ENCODE results near the gene CHRDL2. TPM values are rescaled to one million over a fixed set of nuclear protein-coding genes. Genes with fewer than 3 reads are reported as not detected.

Gene CHRDL2
- total RNA-seq, 1 experiment from 2014 or later: 0.39 TPM

DNA sequence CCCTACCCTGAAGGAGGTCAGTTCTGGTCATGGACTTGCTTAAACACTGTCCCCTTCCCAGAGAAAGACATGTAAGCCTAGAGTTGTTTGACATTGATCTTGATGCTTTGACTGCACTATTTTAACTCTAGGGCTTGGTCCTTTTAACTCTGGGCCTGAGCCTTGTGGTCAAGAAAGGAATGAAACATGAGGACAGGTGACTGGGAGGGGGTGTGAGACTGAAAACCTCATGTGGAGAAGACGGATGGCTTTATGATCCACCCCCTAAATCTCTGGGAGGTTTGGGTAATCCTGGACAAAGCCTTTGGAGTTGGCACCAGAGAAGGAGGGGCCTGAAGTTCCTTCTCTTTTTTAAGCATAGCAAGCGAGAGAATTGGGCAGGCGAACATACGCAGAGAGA is 17.5 kb downstream of the CHRDL2 start:
- DNase-seq: no peak
- TF ChIP-seq, protein P1, sequence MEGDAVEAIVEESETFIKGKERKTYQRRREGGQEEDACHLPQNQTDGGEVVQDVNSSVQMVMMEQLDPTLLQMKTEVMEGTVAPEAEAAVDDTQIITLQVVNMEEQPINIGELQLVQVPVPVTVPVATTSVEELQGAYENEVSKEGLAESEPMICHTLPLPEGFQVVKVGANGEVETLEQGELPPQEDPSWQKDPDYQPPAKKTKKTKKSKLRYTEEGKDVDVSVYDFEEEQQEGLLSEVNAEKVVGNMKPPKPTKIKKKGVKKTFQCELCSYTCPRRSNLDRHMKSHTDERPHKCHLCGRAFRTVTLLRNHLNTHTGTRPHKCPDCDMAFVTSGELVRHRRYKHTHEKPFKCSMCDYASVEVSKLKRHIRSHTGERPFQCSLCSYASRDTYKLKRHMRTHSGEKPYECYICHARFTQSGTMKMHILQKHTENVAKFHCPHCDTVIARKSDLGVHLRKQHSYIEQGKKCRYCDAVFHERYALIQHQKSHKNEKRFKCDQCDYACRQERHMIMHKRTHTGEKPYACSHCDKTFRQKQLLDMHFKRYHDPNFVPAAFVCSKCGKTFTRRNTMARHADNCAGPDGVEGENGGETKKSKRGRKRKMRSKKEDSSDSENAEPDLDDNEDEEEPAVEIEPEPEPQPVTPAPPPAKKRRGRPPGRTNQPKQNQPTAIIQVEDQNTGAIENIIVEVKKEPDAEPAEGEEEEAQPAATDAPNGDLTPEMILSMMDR (conservative IDR thresholded peaks at IDR 0.05): no peak
- peaks cover 8% of the 10 kb centered on the region for H3K27me3 Mint-ChIP-seq (ENCODE audit: low read depth)

More for the DNA sequence above, 17.5 kb downstream of the CHRDL2 start:
- H3K4me2 ChIP-seq (ENCODE audit: insufficient read depth, insufficient read length, low read length): no peak overlapping the region
- no peak overlapping the region for H4K5ac ChIP-seq (ENCODE audit: insufficient read length, low read depth, low read length)
- H4K91ac ChIP-seq (ENCODE audit: insufficient read length, low read depth, low read length): no peak overlapping the region
- no peak overlapping the region for H2BK20ac ChIP-seq (ENCODE audit: low read depth, low read length, poor library complexity, severe bottlenecking)
- no peak overlapping the region for H2BK12ac ChIP-seq (ENCODE audit: insufficient read length, low read depth, low read length)
- H3K56ac ChIP-seq (ENCODE audit: insufficient read length, low read depth, low read length): no peak overlapping the region
- H4K20me1 ChIP-seq (ENCODE audit: control insufficient read depth, insufficient read depth, insufficient read length): no peaks in the 10 kb centered on the region
- no peak overlapping the region for H2BK5ac ChIP-seq (ENCODE audit: insufficient read length, low read length)
- H4K8ac ChIP-seq (replicated peaks; ENCODE audit: insufficient read length, low read depth, low read length): no peak overlapping the region
- no peak overlapping the region for H2AFZ ChIP-seq (ENCODE audit: low read length)
- H3K23me2 ChIP-seq (ENCODE audit: insufficient read length, low read depth, low read length, poor library complexity, severe bottlenecking): no peaks in the 10 kb centered on the region
- H3K4me3 Mint-ChIP-seq: no peak overlapping the region
- H3K79me1 ChIP-seq (ENCODE audit: insufficient read depth, low read depth, low read length, poor library complexity, severe bottlenecking): no peaks in the 10 kb centered on the region
- H3K14ac ChIP-seq (ENCODE audit: insufficient read depth, low read length): no peak overlapping the region
- H2AK5ac ChIP-seq (ENCODE audit: insufficient read length, low read length): no peak overlapping the region
- H3K9ac ChIP-seq (ENCODE audit: extremely low read depth, insufficient read length, low read length): no peak overlapping the region
- H3K27ac ChIP-seq (ENCODE audit: insufficient read length, low read depth, low read length): no peak overlapping the region
- H3K36me3 Mint-ChIP-seq (ENCODE audit: insufficient read depth in 1 of 3, low read depth in 3 of 3): no peaks in the 10 kb centered on the region
- H3K27ac Mint-ChIP-seq: no peak overlapping the region
- no peaks in the 10 kb centered on the region for H3K79me2 ChIP-seq (ENCODE audit: insufficient read depth, low read length)
- H3K9me3 Mint-ChIP-seq: no peaks in the 10 kb centered on the region
- no peak overlapping the region for H2BK120ac ChIP-seq (ENCODE audit: low read depth, low read length, poor library complexity, severe bottlenecking)
- H3K4ac ChIP-seq (ENCODE audit: low read depth, low read length): no peak overlapping the region
- H3K18ac ChIP-seq (ENCODE audit: insufficient read length, low read depth, low read length): no peak overlapping the region
- H3K9me3 ChIP-seq (ENCODE audit: control insufficient read depth, low read depth, low read length): no peaks in the 10 kb centered on the region
- H2BK15ac ChIP-seq (ENCODE audit: low read depth, low read length): no peak overlapping the region
- no peaks in the 10 kb centered on the region for H3K4me1 ChIP-seq (ENCODE audit: insufficient read depth, low read length)
- peaks cover 11 to 29% of the 10 kb centered on the region in 2 experiments for H3K4me1 Mint-ChIP-seq
- no peaks in the 10 kb centered on the region for H3K27me3 ChIP-seq (ENCODE audit: insufficient read depth, low read length)
- whole genome bisulfite sequencing (ENCODE audit: extremely low coverage, insufficient read length, low lambda C conversion rate): no CpG with 5 or more reads among the region's 4 CpGs
- no peak overlapping the region for H3K23ac ChIP-seq (ENCODE audit: insufficient read length, low read depth, low read length)
- H3T11ph ChIP-seq (ENCODE audit: low read length): no peak overlapping the region
